Adrenal gland (tissue), 12 donors: Measurements from ENCODE around the gene MSRB3. TPM values are rescaled to one million over a fixed set of nuclear protein-coding genes. Genes with fewer than 3 reads are reported as not detected.

Experiments used
- DNase-seq, 7 donors: peaks; one replicate each; pipeline ENCODE4 v3.0.0-alpha.2; 2019 to 2020
- H3K27ac ChIP-seq, 5 donors: fragments of 200-600 bp; sonication (generic) in 4 of 5; 1 replicate in 3 of 5; 2 replicates in 2 of 5; pipeline versions ENCODE4 v1.5.1 to v1.8.0; 2016 to 2020; ENCODE audit warnings: mild to moderate bottlenecking in 1 of 5
- H3K27me3 ChIP-seq: fragments of 200-600 bp; 2 replicates; pipeline ENCODE4 v1.8.0; 2021
- H3K36me3 ChIP-seq, 2 donors: fragments of 200-600 bp; replicated peaks in 1 of 2; 1 replicate in 1 of 2; 2 replicates in 1 of 2; pipeline versions ENCODE4 v1.5.1 to v1.8.0; 2018 to 2022
- H3K4me1 ChIP-seq, 2 donors: fragments of 200-600 bp; replicated peaks in 1 of 2; 1 replicate in 1 of 2; 2 replicates in 1 of 2; pipeline versions ENCODE4 v1.5.1 to v1.8.0; 2018 to 2021
- H3K4me3 ChIP-seq, 4 donors: fragments of 200-600 bp; sonication (generic) in 3 of 4; one replicate each; pipeline ENCODE4 v1.5.1; 2016 to 2018
- H3K9me3 ChIP-seq, 3 donors: fragments of 200-600 bp; sonication (generic) in 1 of 3; replicated peaks in 1 of 3; 1 replicate in 2 of 3; 2 replicates in 1 of 3; pipeline versions ENCODE4 v1.5.1 to v1.8.0; 2016 to 2021
- POLR2A ChIP-seq, 2 donors: fragments of 450-650 bp; IDR thresholded peaks; one replicate each; pipeline ENCODE4 v1.6.1; 2017; ENCODE audit warnings: antibody characterized with exemption in 2 of 2, mild to moderate bottlenecking in 2 of 2, moderate library complexity in 1 of 2
- WGBS, 4 donors: extraction: QIAGEN DNeasy Blood & Tissue Kit in 2 of 4; methylation state at CpG; one replicate each; pipeline versions ENCODE4 v1.1.5 to v1.1.7; 2013 to 2017; 5-methylcytosine and 5-hydroxymethylcytosine counted together
- intact Hi-C, 2 donors: fragments of 100-400 bp; cut with DNase I; formaldehyde crosslinking; loops; one replicate each; pipeline versions ENCODE4 v1.14.1 to v1.15.0; 2022 to 2023
- polyA plus RNA-seq, 3 donors: library from polyadenylated mRNA; stranded (reverse); fragments of 200-250 nt in 2 of 3; fragments of 350-450 nt in 1 of 3; fragmentation: Illumina TruSeq in 1 of 3; extraction: RNeasy Lipid Tissue Mini Kit (QIAGEN cat#74804) in 1 of 3; gene quantifications; one replicate each; pipeline ENCODE4 v1.2.3, GENCODE V29; 2013 to 2014
- total RNA-seq, 9 donors: library from RNA; depleted of rRNA in 4 of 9; stranded (reverse); fragments of >200 nt in 4 of 9; fragments of 120-200 nt in 1 of 9; fragmentation: NEBNext Ultra II Directional in 1 of 9; extraction: Animal tissue kit (Norgen Biotek cat#: 25700) in 1 of 9; gene quantifications; one replicate each; pipeline versions ENCODE4 v1.1.0 to v1.2.4, GENCODE V29; 2013 to 2023
- TF ChIP-seq, protein P1 (sequence below), 6 experiments: fragments of 450-650 bp in 4 of 6; fragments of 200-600 bp in 2 of 6; sonication (generic) in 1 of 6; IDR thresholded peaks; 1 replicate in 5 of 6; 2 replicates in 1 of 6; pipeline versions ENCODE4 v1.5.1 to v1.8.0; 2016 to 2021; ENCODE audit warnings: antibody characterized with exemption in 6 of 6, mild to moderate bottlenecking in 2 of 6, moderate library complexity in 1 of 6
- donor health status: healthy with polysubstance abuse.
- donor health status: Bipolar disorder and iron deficiency.
- donor health status: DM: yes; HTN: yes; CAD: no.
- donor health status: DM: no; HTN: no; CAD: no.
- donor health status: DM: no; HTN: no; CAD: no.
- donor health status: DM: yes; HTN: yes; CAD: no.

Gene MSRB3
- total and polyA plus RNA-seq, 12 donors, result 5.5 to 23.8 (median 9.7) TPM

GRCh38 chr12:65305346-65305950, 27.0 kb downstream of the MSRB3 start:
- no peak overlapping the region for H3K4me3 ChIP-seq
- H3K27ac ChIP-seq, result no peak overlapping the region
- no peaks in the 10 kb centered on the region for H3K36me3 ChIP-seq
- no peaks in the 10 kb centered on the region for H3K9me3 ChIP-seq
- intact Hi-C loops, result no loop called here
- WGBS, 4 donors, result 78 to 94% (median 80%) methylated on average over 2 of the region's 2 CpGs
- H3K4me1 ChIP-seq, result peaks cover 0 to 23% of the 10 kb centered on the region in 2 donors
- TF ChIP-seq, protein P1, sequence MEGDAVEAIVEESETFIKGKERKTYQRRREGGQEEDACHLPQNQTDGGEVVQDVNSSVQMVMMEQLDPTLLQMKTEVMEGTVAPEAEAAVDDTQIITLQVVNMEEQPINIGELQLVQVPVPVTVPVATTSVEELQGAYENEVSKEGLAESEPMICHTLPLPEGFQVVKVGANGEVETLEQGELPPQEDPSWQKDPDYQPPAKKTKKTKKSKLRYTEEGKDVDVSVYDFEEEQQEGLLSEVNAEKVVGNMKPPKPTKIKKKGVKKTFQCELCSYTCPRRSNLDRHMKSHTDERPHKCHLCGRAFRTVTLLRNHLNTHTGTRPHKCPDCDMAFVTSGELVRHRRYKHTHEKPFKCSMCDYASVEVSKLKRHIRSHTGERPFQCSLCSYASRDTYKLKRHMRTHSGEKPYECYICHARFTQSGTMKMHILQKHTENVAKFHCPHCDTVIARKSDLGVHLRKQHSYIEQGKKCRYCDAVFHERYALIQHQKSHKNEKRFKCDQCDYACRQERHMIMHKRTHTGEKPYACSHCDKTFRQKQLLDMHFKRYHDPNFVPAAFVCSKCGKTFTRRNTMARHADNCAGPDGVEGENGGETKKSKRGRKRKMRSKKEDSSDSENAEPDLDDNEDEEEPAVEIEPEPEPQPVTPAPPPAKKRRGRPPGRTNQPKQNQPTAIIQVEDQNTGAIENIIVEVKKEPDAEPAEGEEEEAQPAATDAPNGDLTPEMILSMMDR (IDR thresholded peaks at IDR 0.05), result no peak
- TF ChIP-seq POLR2A (IDR thresholded peaks at IDR 0.05), result no peak
- no peaks in the 10 kb centered on the region for H3K27me3 ChIP-seq
- no peak for DNase-seq

DNA sequence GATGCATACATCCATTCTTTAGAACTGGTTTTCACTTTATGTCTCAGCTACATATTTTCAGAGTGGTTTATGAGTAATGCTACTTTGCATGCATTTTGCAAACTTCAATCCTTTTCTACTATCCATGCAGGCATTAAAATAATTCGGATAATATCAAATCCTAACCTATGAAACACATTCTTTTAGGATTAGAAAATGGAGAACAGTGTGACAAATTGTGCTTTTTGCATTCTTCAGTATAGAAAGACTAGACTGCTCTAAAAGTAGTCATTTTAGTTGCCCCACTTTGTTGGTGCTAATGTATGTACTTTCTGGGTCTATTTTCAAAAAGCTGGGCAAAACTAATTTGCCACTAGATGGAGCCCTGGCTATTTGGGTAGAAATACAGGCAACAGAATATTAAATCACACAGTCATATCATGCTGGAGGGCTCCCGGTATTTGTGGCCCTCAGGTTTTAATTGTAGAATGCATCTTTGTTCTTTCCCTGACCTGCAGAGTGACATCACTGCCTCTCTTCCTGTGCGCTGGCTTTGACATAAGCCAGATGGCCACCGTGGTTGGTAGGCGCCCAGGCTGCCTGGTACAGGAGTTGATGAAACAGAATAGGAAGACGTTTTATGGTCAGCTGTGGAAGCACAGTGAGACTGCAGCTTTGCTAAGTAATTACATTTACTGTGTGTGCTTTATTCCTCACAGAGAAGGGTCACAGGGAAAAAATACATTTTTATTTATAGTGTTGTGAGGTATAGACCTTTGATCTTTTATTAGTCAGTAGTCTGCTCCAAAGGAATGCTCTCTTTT, 28.1 kb downstream of the MSRB3 start:
- H3K27ac ChIP-seq, result no peak overlapping the region
- peak in 3 of 7 donors; percentile 29 to 90 (median 38) for DNase-seq
- no peak overlapping the region for H3K4me3 ChIP-seq
- TF ChIP-seq, protein P1 (IDR thresholded peaks at IDR 0.05), result peak in 5 of 6 experiments; percentile 15 to 47 (median 29)
- no peak for TF ChIP-seq POLR2A (IDR thresholded peaks at IDR 0.05)
- no peaks in the 10 kb centered on the region for H3K36me3 ChIP-seq
- H3K9me3 ChIP-seq, result no peaks in the 10 kb centered on the region
- H3K4me1 ChIP-seq, result peaks cover 0 to 23% of the 10 kb centered on the region in 2 donors
- intact Hi-C loops, result no loop called here
- no peaks in the 10 kb centered on the region for H3K27me3 ChIP-seq
- WGBS, 4 donors, result 49 to 58% (median 53%) methylated on average over 6 of the region's 6 CpGs

DNA sequence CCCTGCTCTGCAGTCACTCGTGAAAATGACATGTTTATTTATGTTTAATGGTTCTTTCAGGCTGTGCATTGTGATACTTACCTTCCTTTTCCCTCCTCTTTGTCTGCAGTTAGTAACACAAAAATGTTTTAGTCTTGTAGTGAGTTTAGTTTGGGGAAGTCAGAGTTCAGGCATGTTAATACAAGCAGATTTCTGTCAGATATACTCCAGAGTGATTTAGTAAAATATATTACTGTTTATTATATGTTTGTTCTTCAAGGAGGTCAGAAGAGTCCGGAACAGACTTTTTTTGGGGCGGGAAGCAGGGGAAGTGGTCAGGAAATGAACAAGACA, 28.7 kb downstream of the MSRB3 start:
- peaks cover 0 to 23% of the 10 kb centered on the region in 2 donors for H3K4me1 ChIP-seq
- TF ChIP-seq POLR2A (IDR thresholded peaks at IDR 0.05), result no peak
- TF ChIP-seq, protein P1 (IDR thresholded peaks at IDR 0.05), result no peak
- H3K9me3 ChIP-seq, result no peaks in the 10 kb centered on the region
- no peak for DNase-seq
- no peaks in the 10 kb centered on the region for H3K27me3 ChIP-seq
- intact Hi-C loops, result no loop called here
- H3K27ac ChIP-seq, result no peak overlapping the region
- H3K4me3 ChIP-seq, result no peak overlapping the region
- WGBS, 4 donors, result 38 to 43% (median 42%) methylated on average over 3 of the region's 3 CpGs
- no peaks in the 10 kb centered on the region for H3K36me3 ChIP-seq

DNA sequence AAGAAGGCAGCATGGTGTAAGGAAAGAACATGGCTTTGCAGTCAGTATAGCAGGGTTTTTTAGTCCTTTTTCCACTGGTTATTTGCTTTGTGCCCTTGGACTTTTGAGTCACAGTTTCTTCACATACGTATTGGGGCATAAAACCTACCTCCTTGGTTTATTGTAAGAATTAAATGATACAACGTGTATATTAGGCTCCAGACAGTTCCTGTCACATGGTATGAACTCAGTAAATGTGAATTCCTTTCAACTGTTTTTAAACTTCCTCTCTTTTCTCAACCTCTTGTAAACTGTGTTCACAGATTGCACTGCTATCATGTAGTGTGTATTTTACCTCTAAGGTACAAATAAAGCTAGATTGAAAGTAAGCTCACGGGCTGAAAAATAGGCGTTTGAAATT, 29.5 kb downstream of the MSRB3 start:
- DNase-seq, result no peak
- Histone ChIP-seq H3K4me1 (peaks cover 0 to 23% of the 10 kb centered on the region in 2 donors), H3K27me3 (no peaks in the 10 kb centered on the region), H3K9me3 (no peaks in the 10 kb centered on the region), H3K4me3 (no peak overlapping the region), H3K36me3 (no peaks in the 10 kb centered on the region), H3K27ac (no peak overlapping the region)
- TF ChIP-seq, protein P1 (IDR thresholded peaks at IDR 0.05), result no peak
- no peak for TF ChIP-seq POLR2A (IDR thresholded peaks at IDR 0.05)
- 22 to 37% (median 28%) methylated on average over 4 of the region's 4 CpGs for WGBS, 4 donors
- intact Hi-C loops, result no loop called here
